ENCODE measurements around the gene PIM3. TPM values are rescaled to one million over a fixed set of nuclear protein-coding genes. Genes with fewer than 3 reads are reported as not detected.

Gene PIM3
- total and polyA plus RNA-seq, 2 of the 8 experiments (the other 6 are each of a cell fraction or from before 2014, with no cell fraction given): 22.6 to 30.0 TPM

DNA sequence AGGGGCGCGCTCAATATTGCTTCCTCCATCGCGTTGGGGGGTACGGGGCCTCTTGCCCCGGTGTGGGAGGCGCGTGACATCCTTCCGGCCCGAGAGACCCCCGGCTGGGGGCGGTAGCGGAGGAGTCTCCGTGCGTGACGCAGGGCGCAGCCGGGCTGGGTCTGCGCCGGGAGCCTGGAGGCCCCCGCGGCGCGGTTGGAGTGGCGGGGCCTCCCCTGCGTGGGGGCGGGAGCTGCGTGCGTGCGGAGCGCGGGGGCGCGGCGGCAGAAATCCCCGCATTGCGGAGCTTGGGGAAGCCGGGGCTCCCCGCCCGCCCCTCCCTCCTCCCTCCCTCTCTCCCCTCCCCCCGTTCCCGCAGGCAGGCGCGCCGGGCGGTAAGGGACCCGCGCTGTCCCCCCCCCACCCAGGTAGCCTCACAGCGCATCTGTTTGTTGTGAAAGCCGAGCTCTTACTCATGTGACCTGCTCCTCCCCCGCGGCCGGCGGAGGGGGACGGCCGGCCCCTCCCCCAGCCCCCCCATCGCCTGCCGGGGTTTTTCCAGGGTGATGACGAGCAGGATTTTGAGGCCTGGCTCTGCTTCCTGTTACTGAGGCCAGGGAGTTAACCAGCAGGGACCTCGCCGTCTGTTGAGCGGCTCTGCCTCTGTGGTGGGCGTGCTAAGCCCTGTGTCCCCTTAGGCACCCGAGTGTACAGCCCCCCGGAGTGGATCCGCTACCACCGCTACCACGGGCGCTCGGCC lies 1.6 kb downstream of the PIM3 start (continued):
- TF ChIP-seq, protein P1, sequence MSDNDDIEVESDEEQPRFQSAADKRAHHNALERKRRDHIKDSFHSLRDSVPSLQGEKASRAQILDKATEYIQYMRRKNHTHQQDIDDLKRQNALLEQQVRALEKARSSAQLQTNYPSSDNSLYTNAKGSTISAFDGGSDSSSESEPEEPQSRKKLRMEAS (IDR thresholded peaks at IDR 0.05): peak; percentile 15
- TF ChIP-seq SP1 (IDR thresholded peaks at IDR 0.05; ENCODE audit: low read depth, low read length): peak; percentile 56; the same call in 1 of the 2 replicates
- TF ChIP-seq, protein P2, sequence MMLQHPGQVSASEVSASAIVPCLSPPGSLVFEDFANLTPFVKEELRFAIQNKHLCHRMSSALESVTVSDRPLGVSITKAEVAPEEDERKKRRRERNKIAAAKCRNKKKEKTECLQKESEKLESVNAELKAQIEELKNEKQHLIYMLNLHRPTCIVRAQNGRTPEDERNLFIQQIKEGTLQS (IDR thresholded peaks at IDR 0.05; ENCODE audit: insufficient read depth, low read depth, low read length): no peak
- TF ChIP-seq RBBP5 (IDR thresholded peaks at IDR 0.05; ENCODE audit: borderline replicate concordance, low read depth, low read length): no peak
- TF ChIP-seq SP4 (IDR thresholded peaks at IDR 0.05; ENCODE audit: low read length): no peak
- TF ChIP-seq TAF7 (optimal IDR thresholded peaks at IDR 0.05; ENCODE audit: borderline replicate concordance, low read depth, low read length): no peak
- TF ChIP-seq, protein P3, sequence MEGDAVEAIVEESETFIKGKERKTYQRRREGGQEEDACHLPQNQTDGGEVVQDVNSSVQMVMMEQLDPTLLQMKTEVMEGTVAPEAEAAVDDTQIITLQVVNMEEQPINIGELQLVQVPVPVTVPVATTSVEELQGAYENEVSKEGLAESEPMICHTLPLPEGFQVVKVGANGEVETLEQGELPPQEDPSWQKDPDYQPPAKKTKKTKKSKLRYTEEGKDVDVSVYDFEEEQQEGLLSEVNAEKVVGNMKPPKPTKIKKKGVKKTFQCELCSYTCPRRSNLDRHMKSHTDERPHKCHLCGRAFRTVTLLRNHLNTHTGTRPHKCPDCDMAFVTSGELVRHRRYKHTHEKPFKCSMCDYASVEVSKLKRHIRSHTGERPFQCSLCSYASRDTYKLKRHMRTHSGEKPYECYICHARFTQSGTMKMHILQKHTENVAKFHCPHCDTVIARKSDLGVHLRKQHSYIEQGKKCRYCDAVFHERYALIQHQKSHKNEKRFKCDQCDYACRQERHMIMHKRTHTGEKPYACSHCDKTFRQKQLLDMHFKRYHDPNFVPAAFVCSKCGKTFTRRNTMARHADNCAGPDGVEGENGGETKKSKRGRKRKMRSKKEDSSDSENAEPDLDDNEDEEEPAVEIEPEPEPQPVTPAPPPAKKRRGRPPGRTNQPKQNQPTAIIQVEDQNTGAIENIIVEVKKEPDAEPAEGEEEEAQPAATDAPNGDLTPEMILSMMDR (IDR thresholded peaks at IDR 0.05; ENCODE audit: control extremely low read depth in 1 of 3, insufficient read depth in 1 of 3, low read depth in 1 of 3, low read length in 3 of 3): peak in 1 of 3 experiments; percentile 5; a peak in 1 of 4 replicates
- no peak for TF ChIP-seq CHD2 (IDR thresholded peaks at IDR 0.05; ENCODE audit: low read length)
- TF ChIP-seq HDAC2 (IDR thresholded peaks at IDR 0.05; ENCODE audit: borderline replicate concordance in 1 of 2, low read depth in 2 of 2, low read length in 2 of 2): no peak
- TF ChIP-seq, protein P4, sequence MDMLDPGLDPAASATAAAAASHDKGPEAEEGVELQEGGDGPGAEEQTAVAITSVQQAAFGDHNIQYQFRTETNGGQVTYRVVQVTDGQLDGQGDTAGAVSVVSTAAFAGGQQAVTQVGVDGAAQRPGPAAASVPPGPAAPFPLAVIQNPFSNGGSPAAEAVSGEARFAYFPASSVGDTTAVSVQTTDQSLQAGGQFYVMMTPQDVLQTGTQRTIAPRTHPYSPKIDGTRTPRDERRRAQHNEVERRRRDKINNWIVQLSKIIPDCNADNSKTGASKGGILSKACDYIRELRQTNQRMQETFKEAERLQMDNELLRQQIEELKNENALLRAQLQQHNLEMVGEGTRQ (IDR thresholded peaks at IDR 0.05; ENCODE audit: low read length): no peak

All from H1 (cell line).